NCI-H1092 (cell line): ENCODE data around the gene LHFPL2.
"Not testable (repeated sequence)": the region's sequence is repeated elsewhere in the genome, so short reads cannot be mapped to it uniquely, and the experiment has no call there.

Experiments used
- DNase-seq: peaks from one replicate; lab custom pipeline; 2025; lab: John Stamatoyannopoulos, UW

LHFPL2 gene

GRCh38 chr5:78467752-78468357 lies 180.7 kb downstream of the LHFPL2 start:
- no peak for DNase-seq

GRCh38 chr5:78467140-78467539 lies 181.4 kb downstream of the LHFPL2 start:
- DNase-seq = no peak

DNA sequence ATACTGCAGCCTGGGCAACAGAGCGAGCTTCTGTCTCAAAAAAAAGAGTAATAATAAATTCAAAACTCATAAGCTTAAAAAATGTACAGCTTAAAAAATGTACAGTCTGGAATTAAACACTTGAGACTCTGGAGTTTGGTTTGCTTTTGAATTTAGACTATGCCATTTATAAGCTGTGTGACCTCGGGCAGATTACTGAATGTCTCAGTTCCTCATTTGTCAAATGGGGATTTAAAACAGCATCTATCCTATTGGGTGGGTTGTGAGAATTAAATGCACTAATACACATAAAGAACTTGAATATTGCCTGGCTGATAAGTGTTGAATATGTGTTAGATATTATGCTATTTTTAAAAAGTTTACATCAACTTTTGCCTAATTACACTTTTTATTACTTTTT lies 189.7 kb downstream of the LHFPL2 start:
- DNase-seq = no peak

DNA sequence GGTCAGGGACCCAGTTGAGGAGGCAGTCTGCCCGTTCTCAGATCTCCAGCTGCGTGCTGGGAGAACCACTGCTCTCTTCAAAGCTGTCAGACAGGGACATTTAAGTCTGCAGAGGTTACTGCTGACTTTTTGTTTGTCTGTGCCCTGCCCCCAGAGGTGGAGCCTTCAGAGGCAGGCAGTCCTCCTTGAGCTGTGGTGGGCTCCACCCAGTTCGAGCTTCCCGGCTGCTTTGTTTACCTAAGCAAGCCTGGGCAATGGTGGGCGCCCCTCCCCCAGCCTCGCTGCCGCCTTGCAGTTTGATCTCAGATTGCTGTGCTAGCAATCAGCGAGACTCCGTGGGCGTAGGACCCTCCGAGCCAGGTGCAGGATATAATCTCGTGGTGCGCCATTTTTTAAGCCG lies 191.1 kb downstream of the LHFPL2 start:
- not testable (repeated sequence) for DNase-seq

GRCh38 chr5:78449103-78449502 lies 199.5 kb downstream of the LHFPL2 start:
- DNase-seq = no peak

- DNase-seq = no peak
Observed at GRCh38 chr5:78447775-78448424, 200.7 kb downstream of the LHFPL2 start.
